HK-2 (cell line): Measurements from ENCODE around the gene FBH1.
A peak's percentile ranks its signal among the peaks of the same experiment; 100 is the strongest.
"Not testable (repeated sequence)": the region's sequence is repeated elsewhere in the genome, so short reads cannot be mapped to it uniquely, and the experiment has no call there.

Experiments used
- DNase-seq: peaks from one replicate; pipeline ENCODE4 v3.0.0-alpha.2; 2018; ENCODE audit not compliant: unreplicated experiment

FBH1 gene

DNA sequence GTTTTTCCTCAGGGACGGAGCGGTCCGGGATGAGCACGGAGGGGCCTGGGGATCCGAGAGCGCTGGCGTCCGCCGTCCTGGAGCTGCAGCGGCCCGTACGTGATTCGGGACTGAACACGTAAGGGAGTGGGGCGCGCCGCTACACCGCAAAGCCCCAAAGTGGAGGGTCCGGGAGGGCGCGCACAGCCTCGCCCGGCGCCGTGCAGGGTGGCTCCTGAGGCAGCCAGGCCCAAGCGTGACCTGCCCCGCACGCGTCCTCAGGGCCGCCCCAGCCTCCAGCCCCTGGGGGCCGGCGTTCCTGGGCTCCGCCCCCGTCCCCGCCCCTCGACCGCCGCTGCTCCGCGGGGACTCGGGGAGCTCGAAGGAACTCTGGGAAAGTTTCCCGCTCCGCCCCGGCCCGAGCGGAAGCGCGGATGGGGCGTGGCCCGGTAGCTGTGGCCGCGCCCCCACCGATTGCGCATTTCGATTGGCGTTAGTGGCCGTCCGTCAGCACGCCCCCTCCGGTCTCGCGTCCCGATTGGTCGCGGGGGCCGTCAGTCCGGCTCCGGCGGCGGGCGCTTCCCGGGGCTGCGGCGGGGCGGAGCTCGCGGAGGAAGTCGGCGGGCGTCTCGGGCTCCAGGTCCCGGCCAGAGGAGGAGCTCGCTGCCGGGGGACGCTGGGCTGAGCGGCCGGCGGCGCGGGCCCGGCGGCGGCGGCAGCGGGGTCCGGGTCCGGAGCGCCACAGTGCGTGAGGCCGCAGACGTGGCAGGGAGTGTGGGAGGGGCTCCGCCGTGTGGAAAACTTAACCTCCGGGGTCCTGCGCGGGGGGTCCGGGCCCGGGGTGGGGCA is at the start of gene FBH1, which contains the start of gene ANKRD16:
Gene FBH1, plus strand, starts transcription at position 620 of the 828 bp plus-strand sequence. Its CDS starts 103 bp downstream, at position 723.
Gene ANKRD16, minus strand, starts transcription at position 270 of the 828 bp plus-strand sequence. CDS start 539 bp downstream, outside the sequence.
- DNase-seq = peak; percentile 96

DNA sequence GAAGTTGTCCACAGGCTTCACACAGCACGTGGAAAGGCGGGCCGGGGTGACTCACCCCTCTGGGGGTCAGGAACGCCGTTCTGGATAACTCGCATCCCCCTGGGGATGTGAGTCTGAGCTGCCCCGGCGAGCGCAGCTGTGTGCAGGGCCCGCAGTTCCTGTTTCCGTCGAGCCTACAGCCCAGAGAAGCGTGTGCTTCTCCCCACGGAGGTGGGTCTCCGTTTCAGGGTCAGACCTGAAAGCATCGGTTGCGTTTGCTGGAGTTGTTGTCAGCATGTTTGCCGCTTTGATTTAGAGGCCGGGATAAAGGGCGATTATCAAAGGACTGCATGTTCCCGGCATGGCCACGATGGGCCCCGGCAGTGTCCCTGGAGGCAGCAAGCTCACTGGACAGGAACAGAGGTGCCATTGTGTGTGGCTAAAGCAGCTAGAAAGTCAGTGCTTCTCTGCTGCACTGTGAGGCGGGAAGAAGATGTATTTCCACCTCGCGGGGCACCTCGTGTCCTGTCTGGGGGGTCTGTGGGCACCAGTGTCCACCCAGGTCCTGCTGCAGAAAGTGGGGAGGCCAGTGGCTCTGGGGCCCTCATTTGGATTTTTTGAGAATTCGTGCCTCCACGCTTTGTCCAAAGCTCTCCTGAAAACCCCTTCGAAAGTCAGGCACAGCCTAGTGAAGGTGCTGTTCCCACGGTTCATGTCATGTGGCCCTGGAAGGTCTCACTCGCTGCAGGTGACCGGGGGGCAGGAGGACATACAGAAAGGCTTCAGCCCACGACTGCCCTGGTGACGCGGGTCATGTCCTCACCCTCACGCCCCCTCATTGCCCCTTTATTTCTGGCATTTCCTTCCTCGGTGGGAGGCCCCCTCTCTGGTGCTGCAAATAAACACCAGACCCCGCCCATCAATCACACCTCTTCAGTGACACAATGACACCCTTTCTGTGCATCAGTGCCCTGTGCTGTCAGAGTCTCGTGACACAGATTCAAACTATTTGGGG is 49.4 kb upstream of the FBH1 start:
- no peak for DNase-seq

DNA sequence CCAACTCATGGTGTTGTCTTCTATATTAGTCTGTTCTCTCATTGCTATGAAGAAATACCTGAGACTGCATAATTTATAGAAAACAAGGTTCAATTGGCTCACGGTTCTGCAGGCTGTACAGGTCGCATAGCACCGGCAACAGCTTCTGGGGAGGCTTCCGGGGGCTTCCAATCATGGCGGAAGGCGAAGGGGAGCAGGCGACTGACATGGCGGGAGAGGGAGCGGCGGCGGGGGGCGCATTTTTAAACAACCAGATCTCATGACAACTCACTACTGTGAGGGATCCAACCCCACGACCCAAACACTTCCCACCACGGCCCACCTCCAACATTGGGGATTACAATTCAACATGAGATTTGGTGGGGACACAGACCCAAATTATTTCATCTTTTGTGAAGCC is 48.1 kb upstream of the FBH1 start:
- DNase-seq = no peak

DNA sequence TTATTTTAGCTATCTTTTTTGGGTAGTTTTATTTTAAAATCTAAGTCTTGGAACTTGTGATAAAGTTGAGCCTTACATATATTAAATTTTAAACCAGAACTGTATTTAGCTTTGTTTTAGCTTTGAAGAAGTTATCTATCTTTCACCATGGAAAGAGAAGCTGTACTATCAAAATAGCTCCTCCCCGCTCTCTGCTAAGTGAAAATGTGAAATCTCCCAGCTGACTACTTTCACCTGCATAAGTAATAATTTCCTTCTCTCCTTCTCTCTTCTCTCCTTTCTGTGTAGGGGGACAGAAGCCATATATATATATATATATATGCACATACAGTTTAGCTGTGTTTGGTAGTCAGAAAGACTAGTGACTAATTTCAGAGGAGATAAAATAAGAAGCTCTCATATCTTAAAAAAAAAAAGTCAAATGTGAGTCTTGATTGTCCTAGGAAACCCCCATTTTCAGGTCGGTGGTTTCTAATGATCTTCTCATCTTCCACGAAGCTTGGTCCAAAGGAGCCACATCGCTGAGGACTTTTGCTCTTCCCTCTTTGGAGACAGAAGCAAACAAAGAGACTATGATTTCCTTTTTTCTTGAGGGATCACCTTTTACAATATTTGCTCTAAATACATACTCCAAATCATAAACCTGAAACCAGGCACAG is 46.2 kb upstream of the FBH1 start:
- DNase-seq = no peak

DNA sequence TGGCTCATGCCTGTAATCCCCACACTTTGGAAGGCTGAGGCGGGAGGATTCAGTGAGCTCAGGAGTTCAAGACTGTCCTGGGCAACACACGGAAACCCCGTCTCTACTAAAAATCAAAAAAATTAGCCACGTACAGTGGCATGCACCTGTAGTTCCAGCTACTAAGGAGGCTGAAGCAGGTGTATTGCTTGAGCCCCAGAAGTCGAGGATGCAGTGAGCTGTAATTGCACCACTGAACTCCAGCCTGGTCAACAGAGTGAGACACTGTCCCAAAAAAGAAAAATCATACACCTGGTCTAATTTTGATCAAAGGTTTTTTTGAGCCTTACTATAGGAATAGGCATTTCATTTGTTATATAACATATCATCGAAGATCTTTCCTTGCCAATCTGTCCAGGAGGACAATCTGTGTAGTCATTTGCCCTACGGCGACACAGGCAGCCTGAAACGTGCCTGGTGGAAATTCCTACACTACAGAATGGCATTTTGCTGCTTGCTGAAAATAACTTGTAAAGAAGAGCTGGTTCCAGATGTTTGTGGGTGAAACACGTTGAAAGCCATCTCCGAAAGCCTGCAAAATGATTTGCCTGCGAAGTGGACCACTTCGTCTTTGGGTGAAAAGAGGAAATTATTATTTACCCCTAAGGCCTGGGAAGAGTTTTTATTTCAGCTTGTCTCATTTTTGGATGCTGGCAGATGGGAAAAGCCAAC is 45.5 kb upstream of the FBH1 start:
- no peak for DNase-seq

DNA sequence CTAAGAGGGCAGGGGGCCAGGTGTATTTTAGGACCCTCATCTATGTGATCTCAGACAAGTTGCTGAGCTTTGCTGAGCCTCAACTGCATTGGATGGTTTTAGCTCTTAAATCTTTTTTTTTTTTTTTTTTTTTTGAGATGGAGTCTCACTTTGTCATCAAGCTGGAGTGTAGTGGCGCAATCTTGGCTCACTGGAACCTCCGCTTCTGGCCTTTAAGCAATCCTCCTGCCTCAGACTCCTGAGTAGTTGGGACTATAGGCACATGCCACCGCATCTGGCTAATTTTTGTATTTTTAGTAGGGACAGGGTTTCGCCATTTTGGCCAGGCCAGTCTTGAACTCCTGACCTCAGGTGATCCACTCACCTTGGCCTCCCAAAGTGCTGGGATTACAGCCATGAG is 43.4 kb upstream of the FBH1 start:
- not testable (repeated sequence) for DNase-seq

DNA sequence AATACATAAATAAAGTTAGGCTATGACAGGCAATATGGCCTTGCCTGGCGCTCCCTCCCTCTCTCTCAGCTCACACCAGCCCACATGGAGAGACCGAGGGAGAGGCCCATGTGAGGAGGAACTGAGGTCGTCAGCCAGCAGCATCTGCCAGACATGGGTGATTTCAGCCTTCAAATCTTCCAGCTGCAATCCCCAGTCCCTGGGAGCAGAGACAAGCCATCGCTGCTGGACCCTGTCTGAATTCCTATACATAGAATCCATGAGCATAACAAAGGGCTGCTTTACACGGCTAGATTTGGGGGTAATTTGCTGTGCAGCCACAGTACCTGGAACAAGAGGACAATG is 35.9 kb upstream of the FBH1 start:
- DNase-seq = no peak

DNA sequence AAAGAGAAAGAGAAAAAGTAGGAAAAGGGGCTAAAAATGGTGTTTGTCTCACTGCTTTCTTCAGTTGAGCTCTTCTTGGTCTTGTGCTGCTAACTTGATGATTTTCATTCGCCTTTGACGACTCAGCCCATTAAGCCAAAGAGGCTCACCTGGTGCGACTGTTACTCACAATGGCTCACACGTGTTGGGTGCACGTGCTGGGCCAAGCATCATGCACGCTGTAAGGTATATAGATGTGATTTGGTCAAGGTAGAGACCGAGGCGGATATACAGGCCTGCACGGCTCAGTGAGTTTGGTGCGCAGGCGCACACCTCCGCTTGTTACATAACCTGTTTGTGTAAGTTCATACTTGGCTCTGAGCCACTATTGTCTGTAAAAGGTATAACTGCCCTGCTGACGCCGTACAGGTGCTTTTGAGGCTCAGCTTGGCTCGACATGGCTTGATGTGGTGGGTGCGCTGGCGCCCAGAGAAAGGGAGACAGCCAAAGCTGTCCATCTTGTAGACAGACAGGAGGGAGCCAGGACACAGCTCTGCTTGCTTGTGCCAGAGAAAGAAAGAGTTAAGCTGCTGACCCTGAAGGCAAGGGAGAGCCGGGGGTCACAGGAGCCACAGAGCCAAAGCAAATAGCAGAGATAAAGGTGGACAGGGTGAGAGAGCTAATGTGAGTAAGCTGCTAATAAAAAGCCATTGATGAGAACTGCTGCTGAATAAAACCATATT is 33.9 kb upstream of the FBH1 start:
- DNase-seq = no peak

DNA sequence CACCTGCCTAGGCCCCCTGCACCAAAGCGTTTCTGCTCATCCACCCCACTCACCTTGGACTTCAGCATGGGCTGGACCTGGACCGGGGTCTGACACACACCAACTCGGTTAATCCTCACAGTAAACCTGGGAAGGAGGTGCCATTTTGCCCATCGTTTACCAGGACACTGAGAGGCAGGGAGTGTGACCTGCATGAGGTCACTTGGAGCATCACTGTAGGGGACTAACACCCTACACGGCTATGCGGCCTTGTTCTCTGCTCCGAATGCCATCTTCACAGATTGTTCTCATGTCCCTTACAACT is 33.4 kb upstream of the FBH1 start:
- no peak for DNase-seq

DNA sequence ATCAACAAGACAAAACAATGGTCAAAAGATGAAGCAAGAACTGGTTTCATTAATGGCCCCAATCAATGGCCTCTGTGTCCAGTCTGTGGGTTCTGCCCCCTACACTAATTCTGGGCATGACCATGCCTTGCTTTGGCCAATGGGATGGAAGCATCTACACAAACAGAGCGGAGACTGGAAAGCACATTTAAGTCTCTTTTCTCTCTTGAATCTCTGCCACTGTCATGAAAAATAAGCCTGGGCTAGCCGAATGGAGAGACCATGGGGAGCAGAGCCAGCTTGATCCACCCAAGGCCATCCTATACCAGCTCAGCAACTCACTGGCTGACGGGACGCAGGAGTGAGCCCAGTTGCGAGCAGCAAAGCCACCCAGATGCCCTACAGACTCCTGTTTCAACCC is 31.2 kb upstream of the FBH1 start:
- DNase-seq = no peak

DNA sequence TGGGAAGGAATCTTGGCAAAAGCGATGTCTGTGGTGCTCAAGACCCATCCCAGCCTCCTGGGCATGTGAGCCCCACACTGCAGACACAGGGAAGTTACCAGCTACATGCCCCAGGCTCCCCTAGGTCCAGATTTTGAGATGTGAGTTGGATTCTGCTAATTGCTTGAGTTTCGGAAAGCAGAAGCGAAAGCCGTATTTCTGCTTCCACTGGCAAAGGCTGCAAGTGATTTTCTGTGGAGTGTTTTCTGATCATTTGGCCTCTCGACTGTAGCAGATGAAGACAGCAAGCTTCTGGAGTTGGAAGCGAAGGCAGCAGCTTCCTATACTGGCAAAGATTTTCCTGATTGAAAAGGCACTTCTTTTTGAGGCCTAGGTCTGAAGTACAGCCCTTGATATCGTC is 30.0 kb upstream of the FBH1 start:
- no peak for DNase-seq

DNA sequence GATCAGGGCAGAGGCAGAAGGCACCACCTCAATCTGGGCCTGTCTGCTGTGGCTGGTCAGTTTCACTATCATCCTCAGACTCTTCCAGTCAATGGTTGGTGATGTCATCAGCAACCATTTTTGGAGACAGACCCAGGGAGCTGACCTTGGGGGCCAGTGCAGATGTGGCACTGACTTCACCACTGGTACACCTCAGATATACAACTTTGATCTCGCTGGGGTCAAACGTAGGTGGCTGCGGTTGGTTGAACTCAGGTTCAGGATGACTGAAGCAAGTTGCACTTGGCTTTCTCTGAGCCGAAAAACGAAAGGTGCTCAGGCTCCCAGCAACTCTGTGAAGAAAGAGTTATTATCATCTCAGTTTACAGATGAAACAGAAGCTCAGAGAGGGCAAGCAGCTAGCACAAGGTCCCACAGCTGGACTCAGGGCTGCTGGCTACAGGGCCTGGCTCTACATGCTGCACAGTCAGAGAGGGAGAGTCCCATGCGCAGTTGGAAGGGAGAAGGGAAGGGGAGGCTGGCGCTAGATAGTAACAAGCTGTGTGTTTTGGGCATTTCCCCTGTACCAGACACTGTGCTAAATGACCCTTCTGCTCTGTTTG is 27.6 kb upstream of the FBH1 start:
- no peak for DNase-seq

DNA sequence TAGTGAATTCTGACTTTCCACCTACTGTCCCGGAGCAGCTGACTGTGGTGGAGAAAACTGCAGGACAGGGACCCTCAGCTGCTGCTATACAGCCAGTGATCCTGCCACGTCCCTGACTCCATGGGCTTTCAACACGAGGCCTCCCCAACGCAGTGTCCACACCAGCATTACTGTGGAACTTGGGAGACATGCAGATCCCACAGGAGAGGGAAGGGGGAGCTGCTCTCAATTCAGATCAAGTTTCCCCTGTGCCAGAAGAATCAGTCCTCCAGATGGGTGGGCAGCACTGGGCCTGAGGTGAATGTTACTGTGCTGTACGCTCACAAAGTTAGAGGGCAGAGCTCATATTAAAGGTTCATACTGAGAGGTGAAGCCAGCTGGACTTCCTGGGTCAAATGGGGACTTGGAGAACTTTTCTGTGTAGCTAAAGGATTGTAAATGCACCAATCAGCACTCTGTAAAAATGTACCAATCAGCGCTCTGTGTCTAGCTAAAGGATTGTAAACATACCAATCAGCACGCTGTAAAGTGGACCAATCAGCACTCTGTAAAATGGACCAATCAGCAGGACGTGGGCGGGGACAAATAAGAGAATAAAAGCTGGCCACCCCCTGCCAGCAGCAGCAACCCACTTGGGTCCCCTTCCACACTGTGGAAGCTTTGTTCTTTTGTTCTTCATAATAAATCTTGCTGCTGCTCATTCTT is 26.9 kb upstream of the FBH1 start:
- not testable (repeated sequence) for DNase-seq

DNA sequence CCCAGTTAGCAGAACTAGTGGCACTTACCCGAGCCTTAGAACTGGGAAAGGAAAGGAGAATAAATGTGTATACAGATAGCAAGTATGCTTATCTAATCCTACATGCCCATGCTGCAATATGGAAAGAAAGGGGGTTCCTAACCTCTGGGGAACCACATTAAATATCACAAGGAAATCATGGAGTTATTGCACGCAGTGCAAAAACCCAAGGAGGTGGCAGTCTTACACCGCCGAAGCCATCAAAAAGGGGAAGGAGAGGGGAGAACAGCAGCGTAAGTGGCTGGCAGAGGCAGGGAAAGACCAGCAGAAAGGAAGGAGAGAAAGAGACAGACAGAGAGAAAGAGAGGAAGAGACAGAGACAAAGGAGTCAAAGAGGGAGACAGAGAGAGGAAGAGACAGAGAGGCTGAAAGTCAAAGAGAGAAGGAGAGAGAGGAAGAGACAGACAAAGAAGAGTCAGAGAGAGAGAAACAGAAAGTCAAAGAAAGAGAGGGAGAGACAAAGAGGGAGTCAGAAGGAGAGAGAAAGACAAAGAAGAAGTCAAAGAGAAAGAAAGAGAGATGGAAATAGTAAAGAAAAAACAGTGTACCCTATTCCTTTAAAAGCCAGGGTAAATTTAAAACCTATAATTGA is 23.5 kb upstream of the FBH1 start:
- not testable (repeated sequence) for DNase-seq

DNA sequence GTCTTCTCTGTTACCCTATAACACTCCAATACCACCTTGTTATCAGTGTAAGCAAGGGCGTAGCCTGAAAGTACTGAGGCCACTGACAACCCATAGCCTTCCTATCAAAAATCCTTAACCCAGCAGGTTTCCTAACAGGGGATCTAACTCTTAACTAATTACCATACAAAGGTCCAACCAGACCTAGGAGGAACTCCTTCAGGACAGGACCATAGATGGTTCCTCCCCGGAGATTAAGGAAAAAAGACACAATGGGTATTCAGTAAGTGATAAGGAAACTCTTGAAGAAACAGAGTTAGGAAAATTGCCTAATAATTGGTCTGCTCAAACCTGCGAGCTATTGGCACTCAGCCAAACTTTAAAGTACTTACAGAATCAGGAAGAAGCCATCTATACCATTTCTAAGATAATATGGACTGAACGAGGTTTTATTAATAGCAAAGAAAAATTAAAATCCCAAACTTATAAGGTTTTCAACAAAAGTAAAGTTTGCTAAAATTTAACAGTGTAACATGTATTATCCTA is 22.9 kb upstream of the FBH1 start:
- not testable (repeated sequence) for DNase-seq

DNA sequence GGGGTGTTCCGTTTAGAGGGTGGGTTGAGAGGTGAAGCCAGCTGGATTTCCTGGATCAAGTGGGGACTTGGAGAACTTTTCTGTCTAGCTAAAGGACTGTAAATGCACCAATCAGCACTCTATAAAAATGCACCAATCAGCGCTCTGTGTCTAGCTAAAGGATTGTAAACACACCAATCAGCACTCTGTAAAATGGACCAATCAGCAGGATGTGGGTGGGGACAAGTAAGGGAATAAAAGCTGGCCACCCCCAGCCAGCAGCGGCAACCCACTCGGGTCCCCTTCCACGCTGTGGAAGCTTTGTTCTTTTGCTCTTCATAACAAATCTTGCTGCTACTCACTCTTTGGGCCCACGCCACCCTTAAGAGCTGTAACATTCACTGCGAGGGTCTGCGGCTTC is 21.7 kb upstream of the FBH1 start:
- not testable (repeated sequence) for DNase-seq

DNA sequence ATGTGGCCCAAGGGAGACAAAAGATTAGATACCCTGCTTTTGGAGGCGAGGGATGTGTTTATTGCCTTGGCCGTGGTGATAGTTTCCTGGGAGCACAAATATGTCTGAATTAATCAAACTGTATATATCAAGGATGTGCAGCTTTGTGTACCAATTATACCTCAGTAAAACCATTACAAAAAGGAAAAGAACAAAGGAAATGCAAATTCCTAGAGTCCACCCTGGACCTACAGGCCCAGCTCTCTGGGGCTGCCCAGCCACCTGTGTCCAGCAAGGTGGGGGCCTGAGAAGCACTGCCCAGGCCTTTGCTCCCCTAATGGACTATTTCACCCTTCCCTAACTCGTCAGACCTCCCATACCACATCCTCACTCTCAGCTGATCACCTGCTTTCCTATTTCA is 20.9 kb upstream of the FBH1 start:
- no peak for DNase-seq

DNA sequence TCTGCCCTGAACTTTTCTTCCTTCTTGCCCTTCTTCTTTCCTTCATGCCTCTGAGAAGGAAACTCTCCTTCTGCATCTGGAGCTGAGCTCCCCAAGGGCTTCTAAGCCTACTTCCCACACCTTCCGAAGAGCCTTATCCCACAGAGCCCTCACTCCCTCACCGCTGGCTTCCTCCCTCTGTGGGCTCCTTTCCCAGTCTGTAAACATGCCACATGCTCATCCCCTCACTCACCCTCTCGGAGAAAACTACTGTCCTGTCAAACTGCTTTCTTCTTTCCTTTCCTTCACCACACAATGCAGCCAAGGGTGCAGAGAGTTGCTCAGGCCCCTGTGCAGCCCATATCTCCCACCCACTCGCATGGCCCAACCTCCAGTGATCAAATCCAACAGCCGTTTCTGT is 18.4 kb upstream of the FBH1 start:
- DNase-seq = no peak

DNA sequence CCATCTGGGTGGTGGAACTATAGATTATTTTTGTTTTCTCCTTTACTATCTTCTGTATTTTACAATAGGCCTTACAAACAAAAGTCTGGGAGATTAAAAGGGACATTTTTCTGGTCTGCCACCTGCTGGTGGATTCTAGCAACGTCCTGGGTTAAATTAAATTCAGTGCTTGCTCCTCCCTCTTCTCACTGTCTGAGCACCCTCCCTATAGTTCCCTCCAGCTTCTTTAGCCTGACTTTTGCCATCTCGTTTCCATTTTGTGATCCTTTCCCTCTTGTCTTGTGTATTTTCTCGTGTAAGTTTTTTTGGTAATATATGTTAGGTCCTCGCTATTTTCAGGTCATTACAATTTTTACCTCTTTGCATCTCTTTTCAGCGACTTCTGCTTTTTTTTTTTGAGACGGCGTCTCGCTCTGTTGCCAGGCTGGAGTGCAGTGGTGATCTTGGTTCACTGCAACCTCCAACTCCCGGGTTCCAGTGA is 16.5 kb upstream of the FBH1 start:
- peak; percentile 40 for DNase-seq
